DMS153 treated with DMSO at 0.1 percent for 48 hours (cell line): ENCODE data around the gene NME2.

Experiments used
- DNase-seq: peaks from one replicate; lab custom pipeline; 2025; ENCODE audit not compliant: unreplicated experiment; lab: John Stamatoyannopoulos, UW

The NME2 gene

GRCh38 chr17:51200295-51200694, 34.1 kb downstream of the NME2 start:
- DNase-seq = no peak

GRCh38 chr17:51200846-51201245, 34.6 kb downstream of the NME2 start:
- no peak for DNase-seq

DNA sequence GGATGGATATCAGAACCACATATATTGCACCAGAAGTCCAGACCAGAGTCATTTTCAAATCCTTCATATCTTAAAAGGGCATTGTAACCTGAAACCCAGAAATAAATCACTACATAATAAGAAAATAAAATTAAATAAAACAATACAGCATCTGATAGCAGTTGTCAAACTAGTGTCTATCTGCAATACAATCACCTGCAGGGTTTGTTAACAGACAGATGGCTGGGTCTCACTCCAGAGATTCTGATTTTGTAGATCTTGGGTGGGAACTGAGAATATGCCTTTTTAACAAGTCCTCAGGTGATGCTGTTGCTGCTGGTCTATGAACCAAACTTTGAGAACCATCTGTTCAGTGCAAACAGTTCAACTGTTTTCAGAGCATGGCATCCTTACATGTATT, 37.6 kb downstream of the NME2 start:
- DNase-seq = no peak

- DNase-seq = no peak
Observed at GRCh38 chr17:51214920-51215319, 48.7 kb downstream of the NME2 start.

DNA sequence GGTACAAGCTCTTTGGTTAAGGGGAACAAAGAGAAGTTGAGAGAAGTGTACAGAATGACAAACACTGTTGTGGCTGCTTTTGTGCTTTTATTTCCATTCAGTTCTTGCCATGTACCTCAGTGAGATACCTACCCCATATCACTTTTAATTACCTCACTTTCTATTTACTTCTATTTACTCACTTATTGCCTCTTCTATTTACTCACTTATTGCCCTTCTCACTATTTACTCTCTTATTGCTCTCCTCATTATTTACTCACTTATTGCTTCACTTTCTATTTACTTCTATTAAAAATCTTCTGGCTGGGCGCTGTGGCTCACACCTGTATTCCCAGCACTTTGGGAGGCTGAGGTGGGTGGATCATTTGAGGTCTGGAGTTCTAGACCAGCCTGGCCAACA, 51.7 kb downstream of the NME2 start:
- DNase-seq = no peak

DNA sequence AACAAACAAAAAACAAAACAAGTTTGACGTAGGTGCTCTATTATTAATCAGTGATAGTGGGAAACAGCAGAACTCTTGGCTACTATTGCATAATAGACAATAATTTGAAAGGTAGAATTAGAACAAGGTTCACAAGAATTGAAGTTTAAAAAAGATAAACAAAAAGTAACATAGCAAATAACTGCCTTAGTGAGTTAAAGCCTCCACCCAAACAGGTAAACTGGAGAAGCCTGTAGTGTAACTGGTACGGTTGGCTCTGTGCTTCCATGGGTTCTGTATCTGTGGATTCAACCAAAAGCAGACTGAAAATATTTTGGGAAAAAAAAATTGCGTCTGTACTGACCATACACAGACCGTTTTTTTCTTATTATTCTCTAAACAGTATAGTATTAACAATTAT, 55.1 kb downstream of the NME2 start:
- DNase-seq = no peak
